Mucosa of gallbladder (tissue), 1 donor: ENCODE data around the gene KCNQ2. TPM values are rescaled to one million over a fixed set of nuclear protein-coding genes. Genes with fewer than 3 reads are reported as not detected.

Experiments
- DNase-seq: peaks from one replicate; pipeline ENCODE4 v3.0.0-alpha.2; 2020; ENCODE audit warnings: low spot score
- total RNA-seq: library from RNA; stranded (reverse); gene quantifications from one replicate; pipeline ENCODE4 v1.2.1, GENCODE V29; 2021
- donor health status: DM: no; HTN: no; CAD: no.

The KCNQ2 gene
- total RNA-seq, 1 donor from 2014 or later = 0.46 TPM

DNA sequence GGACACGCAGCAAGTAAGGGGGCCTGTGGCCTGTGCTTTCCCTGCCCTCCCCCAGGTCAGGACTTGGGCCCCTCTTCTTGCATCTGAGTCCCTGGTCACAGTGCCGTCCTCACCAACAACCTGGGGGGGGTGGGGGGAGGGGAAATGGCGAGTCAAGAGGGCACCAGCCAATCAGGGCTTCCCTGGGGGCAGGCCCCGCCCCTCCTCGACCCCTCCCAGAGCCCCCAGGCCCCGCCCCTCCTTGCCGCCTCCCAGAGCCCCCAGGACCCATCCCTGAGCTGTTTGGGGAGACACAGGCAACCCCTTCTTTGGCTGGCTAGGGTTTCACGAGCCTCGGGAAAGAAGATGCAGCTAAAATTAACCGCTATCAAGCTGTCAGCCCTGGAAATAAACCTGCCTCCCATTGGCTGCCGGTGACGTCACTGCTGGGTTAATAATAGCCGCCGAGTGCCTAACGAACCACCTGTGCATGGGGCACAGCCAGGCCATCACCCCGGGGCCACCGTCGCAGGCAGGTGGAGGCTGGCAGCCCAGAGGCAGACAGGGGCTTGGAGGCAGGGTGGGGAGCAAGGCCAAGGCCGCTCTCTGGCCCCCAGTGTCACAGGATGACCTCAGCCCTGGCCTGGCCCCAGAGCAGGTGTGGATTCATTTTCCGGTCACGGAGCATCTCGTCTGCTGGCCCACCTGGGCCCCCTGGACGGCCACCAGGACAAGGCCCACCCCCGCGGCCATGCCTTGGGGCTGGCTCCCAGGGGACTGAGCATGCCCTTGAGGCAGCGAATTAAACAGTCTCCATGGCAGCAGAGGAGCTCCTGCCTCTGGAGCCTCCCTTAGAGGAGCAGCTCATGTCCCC, 29.6 kb upstream of the KCNQ2 start:
- no peak for DNase-seq

DNA sequence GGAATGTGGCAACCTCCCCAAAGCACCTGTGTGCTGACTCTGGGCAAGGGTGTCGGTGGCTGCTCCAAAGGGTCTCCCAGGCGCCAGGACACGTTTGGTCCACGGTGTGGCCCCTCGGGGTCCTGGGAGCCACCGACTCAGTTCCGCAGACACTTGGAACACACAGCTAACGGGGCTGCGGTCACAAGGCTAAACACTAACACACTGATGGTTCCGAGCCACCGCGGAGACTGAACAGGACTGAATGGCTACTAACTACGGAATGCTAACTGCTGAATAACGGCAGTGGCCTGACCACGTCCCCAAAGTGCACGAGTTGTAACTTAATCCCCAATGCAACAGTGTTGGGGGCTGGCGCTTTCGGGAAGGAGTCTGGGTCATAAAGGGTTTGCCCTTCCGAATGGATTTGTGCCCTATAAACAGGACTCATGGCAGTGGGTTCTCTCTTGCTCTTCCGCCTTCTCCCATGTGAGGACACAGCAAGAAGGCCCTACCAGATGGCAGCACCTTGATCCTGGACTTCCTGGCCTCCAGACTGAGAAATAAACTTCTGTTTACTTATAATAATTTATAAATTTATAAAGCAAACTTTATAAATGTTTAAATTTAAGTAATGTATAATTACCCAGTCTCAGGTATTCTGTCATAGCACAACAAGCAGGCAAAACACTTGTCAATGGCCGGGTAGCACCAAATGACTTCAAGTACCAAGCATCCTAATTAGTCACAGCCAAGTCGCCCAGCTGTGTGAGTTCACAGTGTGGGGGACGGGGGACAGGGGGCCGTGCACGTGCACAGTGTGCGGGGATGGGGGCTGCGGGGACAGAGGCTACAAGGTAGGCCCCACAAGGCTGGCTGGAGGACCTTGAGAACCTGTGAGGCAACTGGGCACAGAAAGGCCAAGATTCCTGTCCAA, 28.7 kb upstream of the KCNQ2 start:
- no peak for DNase-seq

DNA sequence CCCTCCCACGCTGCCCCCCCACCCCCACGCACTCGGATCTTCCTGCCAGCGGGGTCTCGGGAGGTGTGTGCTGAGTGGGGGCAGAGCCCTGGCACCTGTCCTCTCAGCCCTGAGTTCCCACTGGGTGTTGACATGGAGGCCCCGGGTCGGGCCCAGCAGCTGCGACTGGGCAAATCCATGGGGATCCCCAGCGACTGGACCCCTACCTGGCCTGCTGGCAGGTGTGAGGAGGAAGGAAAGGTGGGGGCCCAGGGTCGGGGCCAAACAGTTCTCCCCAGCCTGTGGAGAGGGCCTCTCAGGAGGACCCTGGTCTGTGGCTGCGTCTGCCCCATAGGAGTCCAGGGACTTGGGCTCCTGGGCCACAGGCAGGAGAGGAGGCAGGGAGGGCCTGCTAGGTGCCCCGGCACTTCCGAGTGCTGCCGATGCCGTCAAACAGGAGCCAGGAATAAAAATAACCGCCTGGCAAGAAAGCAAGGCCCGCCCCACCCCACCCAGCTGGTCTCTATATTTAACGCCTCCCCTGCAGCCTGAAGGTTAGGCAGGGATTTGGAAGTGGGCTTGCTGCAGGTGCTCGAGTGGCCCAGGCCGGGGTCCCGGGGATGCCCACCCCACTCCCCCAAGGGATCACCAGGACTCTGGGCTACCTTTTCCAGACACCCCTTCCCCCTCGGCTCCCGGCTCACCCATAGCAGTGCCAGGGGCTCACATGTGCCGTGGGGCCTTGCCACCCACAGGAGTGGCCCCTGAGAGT, 27.9 kb upstream of the KCNQ2 start:
- no peak for DNase-seq

DNA sequence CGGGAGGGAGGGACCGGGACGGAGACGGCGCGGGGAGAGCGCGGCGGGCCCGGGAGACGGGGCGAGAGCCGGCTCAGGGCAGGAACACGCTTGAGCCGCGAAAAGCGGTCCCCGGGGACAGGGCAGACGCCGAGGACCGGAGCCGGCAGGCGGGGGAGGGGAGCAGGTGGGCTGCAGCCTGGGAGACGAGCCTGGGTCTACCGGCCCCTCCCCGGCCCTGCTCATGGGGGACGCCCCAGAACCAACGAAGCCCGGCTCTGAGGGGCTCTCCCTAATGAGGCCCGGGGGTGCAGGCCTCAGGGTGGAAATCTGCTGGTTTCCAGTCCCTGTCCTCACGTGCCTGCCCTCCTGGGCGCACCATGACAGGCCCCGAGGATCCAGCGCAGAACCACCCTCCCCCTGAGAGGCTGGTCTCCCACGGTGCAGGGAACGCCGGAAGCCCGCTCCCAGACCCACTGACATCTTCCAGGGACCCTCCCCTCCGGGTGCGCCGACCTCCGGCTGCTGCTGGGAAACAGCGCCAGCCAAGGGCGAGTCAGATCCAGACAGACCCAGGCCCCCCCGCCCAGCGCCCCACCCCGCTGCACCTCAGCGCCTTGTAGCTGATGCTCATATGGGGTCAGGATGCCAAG, 27.0 kb upstream of the KCNQ2 start:
- DNase-seq = no peak

DNA sequence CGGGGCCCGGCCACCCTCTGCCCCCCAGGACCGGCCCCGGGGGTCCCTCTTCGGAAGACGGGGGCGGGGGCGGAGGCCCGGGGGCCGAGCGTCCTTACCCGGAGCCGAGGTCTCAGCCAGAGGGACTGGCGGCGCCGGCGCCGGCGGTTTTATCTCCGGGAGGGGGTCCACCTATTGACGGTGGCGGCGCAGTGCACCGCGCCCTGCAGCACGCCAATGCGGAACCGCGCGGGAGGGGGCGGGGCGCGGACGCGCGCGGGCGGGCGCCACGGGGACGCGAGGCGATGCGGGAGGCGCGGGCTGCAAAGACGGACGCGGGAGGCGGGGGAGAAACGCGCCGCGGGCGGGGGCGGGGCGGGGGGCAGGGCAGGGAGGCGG, 26.5 kb upstream of the KCNQ2 start, which contains the start of gene EEF1A2:
EEF1A2 (minus strand) TSS at position 124 of the 378 bp plus-strand sequence. CDS start 1,320 bp downstream, outside the sequence.
- no peak for DNase-seq

DNA sequence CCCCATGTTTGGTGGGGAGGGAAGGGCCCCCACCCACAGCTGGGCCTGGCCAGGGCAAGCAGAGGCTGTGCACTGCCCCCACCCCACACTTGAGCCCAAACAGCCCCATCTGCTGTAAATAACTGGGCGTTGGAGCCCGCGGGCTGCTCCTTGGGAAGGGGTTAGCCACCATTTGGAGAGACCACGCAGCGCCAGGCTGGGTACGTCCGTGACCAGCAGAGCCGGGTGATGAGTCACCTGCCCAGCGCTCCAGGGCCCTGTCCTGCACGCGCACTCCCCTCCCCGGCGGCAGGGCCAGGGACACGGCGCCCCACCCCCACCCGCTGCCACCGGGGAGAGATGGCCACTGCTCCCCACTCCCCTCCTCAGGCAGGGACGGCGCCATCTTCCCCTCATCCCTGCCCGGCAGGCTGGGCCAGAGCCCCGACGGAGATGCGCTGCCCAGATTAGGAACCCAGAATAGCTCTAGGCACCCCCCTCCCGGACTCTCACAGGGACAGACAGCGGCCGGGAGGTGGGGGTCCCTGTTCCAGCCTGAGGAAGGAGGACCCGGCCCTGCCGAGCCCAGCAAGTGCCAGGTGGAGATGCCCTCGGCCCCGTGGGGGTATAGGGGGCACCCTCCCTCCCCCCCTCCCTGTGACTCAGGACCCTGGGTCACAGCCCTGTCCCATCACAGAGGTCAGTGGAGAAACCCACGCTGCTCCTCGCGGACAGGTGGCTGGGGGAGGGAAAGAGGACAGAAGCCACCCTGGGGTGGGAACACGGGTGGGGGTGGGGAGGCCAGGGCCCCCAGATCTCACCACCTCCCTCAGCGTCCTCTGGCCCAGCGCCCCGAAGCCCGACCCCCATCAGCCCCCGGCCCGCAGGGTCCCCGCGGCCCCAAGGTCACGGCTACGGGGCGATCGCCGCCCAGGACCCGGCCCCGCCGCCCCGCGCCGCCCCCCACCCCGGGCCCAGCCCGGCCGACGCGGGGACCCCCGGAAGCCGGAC, 25.8 kb upstream of the KCNQ2 start:
- peak; percentile 47 for DNase-seq

DNA sequence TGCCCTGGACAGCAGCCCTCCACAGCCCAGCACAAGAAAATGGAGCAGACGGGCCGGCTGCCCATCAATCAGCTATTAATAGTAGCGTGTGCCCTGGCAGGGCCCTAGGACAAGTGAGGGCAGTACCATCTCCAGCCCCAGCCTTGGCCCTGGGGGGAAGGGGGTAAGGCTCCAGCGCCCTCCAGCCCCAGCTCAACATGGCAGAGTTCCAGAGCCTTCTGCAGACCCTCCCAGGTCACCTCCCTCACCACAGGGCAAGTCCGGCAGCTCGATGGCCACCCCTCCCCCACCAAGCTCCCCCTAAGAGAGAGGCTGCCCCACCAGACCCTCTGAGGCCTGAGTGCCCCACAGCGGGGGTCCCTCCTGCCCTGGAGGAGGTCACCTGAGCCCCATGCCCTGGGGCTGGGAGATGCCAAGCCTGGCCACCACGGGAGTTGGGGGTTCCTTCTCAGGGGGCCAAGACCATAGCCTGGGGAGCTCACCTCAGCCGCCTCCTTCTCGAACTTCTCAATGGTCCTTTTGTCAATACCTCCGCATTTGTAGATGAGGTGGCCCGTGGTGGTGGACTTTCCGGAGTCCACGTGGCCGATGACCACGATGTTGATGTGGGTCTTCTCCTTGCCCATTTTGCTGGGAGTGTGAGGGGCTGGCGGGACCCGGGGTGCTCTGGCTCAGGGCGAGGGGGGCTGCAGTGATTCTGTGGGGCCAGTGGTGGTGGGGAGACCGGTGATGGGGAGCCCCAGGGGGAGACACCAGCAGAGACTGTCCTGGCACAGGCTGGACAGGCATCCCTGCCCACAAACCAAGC, 24.9 kb upstream of the KCNQ2 start:
- no peak for DNase-seq

DNA sequence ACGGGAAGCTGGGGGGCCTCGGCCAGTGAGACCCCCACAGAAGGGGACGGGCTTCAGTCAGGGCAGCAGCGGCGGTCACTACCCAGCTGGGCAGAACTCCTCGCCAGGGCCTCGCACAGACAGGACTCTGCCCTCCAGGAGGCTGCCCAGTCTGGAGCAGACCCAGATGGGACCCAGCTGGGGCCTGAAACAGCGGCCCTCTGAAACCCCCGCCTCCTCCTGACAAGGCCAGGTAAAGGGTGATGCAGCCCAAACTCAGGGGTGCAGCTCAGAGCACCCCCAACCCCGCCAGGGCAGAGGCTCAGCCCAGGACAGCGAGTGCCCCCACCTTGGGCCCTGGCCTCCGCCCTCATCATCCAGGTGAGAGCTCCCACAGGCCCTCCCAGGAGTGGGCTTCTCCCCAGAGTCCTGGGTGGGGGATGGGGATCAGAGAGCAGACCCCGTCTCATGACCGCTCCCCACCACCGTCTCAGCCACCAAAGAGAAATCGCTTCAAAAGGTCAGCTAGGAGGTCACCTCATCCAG, 24.2 kb upstream of the KCNQ2 start:
- DNase-seq = no peak

DNA sequence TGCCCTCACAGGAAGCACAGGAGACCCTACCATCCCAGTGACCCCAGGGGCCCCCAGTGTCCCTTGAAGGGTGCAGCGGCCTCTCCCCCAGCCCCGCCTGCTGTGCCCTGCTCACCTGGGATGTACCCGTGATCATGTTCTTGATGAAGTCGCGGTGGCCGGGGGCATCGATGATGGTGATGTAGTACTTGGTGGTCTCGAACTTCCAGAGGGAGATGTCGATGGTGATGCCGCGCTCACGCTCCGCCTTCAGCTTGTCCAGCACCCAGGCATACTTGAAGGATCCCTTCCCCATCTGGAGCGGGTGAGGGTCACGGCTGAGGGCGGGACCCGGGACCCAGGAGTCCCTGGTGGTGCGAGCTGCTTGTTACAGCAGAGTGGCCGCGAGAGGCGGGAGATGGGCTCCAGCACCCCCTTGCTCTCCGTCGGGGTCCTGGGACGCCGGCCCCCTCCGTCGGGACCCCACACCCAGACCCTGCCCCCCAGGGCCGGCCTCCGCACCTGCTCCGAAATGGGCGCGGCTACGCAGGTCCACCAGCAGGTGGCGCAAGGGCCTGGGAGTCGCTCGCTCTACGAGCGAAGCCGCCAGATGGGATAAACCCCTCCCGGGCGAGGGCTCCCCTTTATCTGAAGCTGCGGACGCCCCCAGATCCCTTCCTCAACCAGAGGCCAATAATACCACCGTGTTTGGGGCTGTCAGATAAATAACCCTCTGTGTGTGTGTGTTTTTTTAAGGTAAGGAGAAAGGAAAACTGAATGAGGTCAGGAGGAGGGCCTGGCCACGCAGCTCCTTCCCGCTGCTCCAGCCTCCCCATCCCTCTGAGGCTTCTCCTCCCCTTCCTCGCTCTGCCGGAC, 23.5 kb upstream of the KCNQ2 start:
- DNase-seq = peak; percentile 65

DNA sequence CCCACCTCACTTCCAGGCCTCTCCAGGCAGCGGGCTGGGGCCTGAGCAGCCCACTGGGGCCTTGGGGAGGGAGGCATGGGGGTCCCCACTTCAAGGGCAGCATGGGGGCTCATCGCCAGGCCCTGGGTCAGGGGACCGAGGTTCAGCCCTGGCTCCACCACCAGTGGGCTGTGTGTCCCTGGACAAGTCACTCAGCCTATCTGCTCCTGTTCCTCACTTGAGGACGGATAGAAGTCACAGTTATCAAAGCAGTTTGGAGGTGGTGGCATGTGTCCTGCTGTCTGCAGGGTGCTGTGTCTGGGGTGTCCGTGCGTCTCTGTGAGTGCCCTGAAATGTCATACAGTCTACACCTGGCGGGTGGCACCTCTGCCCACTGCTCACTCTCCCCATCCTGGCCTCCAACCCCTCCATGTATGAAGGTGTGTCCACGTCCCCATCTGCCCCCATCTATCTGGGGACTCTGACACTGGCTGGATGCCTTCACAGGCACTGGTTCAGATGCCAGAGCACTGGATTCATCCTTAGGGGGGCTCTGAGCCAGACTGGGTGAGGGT, 22.8 kb upstream of the KCNQ2 start:
- DNase-seq = no peak

DNA sequence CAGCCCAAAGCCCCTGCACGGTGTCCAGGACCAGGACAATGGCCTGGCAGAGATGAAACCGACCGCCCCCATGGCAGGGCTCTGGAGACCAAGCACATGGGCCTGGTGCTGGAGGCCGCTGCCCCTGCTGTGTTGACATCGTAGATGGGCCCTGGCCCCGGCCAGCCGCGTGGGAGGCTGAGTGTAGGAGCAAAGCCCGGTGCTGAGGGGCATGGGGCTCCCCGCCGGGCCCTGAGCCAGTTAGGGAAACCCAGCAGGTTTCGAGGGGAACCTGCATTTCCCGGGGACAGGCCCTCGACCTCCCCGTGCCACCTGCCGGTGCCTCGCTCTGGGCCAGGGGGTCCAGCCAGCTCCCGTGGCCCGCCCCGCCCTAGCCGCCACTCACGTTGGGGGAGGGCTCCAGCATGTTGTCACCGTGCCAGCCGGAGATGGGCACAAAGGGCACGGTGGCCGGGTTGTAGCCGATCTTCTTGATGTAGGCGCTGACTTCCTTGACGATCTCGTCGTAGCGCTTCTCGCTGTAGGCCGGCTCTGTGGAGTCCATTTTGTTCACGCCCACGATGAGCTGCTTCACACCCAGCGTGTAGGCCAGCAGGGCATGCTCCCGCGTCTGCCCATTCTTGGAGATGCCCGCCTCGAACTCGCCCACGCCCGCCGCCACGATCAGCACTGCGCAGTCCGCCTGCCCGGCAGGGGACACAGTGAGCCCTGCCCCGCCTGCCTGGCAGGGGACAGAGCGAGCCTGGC, 22.1 kb upstream of the KCNQ2 start:
- no peak for DNase-seq

DNA sequence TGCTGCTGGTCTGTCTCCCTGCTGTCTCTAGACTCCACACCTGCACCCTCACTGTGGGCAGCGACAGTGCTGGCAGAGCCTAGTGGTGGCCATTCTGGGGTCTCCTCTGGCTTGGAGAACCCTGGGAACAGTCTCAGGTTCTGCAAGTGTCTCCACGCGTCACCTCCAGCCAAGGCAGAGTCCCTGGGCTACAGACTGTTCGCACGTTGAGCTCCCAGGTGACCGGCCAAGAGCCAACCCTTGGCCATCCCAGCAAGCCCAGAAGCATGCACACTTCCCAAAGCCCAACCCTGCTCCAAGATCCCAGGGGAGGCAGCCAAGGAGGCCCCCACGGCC, 21.6 kb upstream of the KCNQ2 start:
- no peak for DNase-seq

DNA sequence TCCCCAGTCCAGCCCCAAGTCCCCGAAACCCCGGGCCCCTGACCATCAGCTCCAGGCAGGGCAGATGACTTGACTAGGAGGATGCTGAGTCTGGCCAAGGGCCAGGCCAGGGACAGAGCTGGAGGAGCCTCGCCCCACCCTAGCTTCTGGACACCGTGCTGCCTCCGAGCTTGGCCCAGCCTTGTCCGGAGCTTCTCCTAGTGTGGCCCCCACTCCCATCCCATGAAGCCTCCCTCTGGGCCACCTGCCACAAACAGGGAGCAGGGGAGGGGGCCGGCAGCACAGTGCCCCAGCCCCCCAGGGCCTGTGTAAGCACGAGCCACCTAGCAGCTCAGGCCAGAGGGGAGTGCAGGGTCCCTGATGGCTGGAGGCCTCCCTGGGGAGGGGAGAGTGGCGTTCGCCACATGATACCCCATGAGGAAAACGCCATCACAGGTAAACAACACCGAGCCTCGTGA, 21.1 kb upstream of the KCNQ2 start:
- no peak for DNase-seq

DNA sequence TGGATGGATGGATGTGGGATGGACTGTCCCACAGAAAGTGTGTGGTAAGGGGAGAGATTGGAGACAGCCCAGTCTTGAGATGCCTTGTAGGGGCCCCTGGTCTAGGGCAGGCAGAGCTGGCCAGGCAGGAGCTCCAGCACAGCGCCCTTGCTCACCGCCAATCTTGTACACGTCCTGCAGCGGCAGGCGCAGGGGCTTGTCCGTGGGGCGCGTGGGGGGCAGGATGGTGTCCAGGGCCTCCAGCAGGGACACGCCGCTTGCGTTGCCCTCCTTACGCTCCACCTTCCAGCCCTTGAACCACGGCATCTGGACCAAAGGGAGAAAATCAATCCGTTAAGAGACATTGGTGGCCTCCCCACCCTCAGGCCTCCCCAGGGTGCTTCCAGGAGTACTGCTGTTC, 20.5 kb upstream of the KCNQ2 start:
- DNase-seq = no peak

DNA sequence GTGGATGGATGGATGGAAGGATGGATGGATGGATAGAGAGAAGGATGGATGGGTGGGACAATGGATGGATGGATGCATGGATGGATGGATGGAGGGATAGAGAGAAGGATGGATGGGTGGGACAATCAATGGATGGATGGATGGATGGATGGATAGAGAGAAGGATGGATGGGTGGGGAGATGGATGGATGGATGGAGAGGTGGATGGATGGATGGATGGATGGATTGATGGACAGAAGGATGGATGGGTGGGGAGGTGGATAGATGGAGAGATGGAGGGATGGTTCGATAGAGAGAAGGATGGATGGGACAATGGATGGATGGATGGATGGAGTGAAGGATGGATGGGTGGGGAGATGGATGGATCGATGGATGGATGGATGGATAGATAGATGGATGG, 20.1 kb upstream of the KCNQ2 start:
- no peak for DNase-seq

DNA sequence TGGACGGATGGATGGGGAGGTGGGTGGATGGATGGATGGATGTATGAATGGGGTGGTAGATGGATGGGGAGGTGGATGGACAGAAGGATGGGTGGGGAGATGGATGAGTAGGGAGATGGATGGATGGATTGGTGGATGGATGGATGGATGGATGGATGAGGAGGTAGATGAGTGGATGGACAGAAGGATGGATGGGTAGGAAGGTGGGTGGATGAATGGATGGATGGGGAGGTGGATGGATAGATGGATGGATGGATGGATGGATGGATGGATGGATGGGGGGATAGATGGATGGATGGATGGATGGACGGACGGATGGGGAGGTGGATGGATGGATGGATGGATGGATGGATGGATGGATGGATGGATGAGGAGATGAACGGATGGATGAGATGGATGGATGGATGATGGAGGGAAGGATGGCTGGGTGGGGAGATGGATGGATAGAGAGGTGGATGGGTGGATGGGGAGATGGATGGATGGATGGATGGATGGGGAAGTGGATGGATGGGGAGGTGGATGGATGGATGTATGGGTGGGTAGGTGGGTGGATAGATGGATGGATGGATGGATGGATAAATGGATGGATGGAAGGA, 19.3 kb upstream of the KCNQ2 start:
- no peak for DNase-seq

DNA sequence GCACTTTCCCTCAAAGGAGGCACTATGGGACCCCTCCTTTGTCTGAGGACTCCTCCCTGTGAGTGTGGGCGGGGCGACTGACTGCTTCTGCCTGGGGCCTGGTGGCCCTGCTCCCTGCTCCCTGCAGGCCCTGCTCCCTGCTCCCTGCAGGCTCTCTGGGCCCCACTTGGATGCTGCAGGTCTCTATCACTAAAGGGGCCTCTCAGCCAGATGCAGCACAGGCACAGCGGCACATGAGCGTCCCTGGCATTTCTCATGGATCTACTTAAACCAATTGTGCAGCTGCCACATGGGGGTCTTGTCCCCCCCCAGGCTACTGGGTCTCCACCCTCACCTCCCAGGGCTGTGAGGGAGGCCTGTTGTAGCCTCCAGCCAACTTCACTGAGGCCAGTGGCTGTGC, 18.6 kb upstream of the KCNQ2 start:
- DNase-seq = no peak
